Heart left ventricle (tissue), 16 donors: ENCODE results near the gene NRARP. TPM values are rescaled to one million over a fixed set of nuclear protein-coding genes. Genes with fewer than 3 reads are reported as not detected.

ENCODE experiments used
- ATAC-seq, 4 donors: fragments of 200-7000 bp; cut with Tn5 transposase; one replicate each; pipeline ENCODE4 v1.9.1; 2020 to 2022; ENCODE audit warnings: moderate library complexity in 4 of 4, mild to moderate bottlenecking in 3 of 4, moderate number of reproducible peaks in 1 of 4
- DNase-seq, 5 donors: peaks; one replicate each; pipeline ENCODE4 v3.0.0-alpha.2; 2020
- H3K27ac ChIP-seq, 12 donors: fragments of 200-600 bp; sonication (generic) in 4 of 12; one replicate each; pipeline versions ENCODE4 v1.5.0 to v1.8.0; 2016 to 2022; ENCODE audit warnings: mild to moderate bottlenecking in 2 of 12
- H3K27me3 ChIP-seq, 9 donors: fragments of 200-600 bp; sonication (generic) in 2 of 9; one replicate each; pipeline versions ENCODE4 v1.5.1 to v1.8.0; 2016 to 2022; ENCODE audit warnings: mild to moderate bottlenecking in 3 of 9
- H3K36me3 ChIP-seq, 9 donors: fragments of 200-600 bp; sonication (generic) in 2 of 9; one replicate each; pipeline versions ENCODE4 v1.5.0 to v1.8.0; 2018 to 2022; ENCODE audit warnings: mild to moderate bottlenecking in 2 of 9
- H3K4me1 ChIP-seq, 12 donors: fragments of 200-600 bp; sonication (generic) in 4 of 12; one replicate each; pipeline versions ENCODE4 v1.5.0 to v1.8.0; 2016 to 2022; ENCODE audit warnings: mild to moderate bottlenecking in 3 of 12
- H3K4me3 ChIP-seq, 12 donors: fragments of 200-600 bp; sonication (generic) in 4 of 12; one replicate each; pipeline versions ENCODE4 v1.5.0 to v1.8.0; 2017 to 2022; ENCODE audit warnings: mild to moderate bottlenecking in 9 of 12, moderate library complexity in 4 of 12
- H3K9me3 ChIP-seq, 12 donors: fragments of 200-600 bp; sonication (generic) in 4 of 12; one replicate each; pipeline versions ENCODE4 v1.5.0 to v1.8.0; 2016 to 2022; ENCODE audit warnings: mild to moderate bottlenecking in 1 of 12
- POLR2A ChIP-seq, 2 donors: fragments of 450-650 bp; IDR thresholded peaks; one replicate each; pipeline ENCODE4 v1.6.1; 2017; ENCODE audit warnings: antibody characterized with exemption in 2 of 2, mild to moderate bottlenecking in 2 of 2, moderate library complexity in 2 of 2
- WGBS, 4 donors: extraction: QIAGEN DNeasy Blood & Tissue Kit in 2 of 4; methylation state at CpG; one replicate each; pipeline versions ENCODE4 v1.1.5 to v1.1.7; 2013 to 2018; 5-methylcytosine and 5-hydroxymethylcytosine counted together
- intact Hi-C, 10 donors: fragments of 100-400 bp; cut with DNase I; formaldehyde crosslinking; loops; one replicate each; pipeline versions ENCODE4 v1.11.1 to v1.14.2; 2022
- polyA plus RNA-seq, 2 donors: library from polyadenylated mRNA; stranded (reverse); fragments of 200-250 nt; gene quantifications; one replicate each; pipeline ENCODE4 v1.2.3, GENCODE V29; 2013
- total RNA-seq, 9 donors: library from RNA; depleted of rRNA in 2 of 9; stranded (reverse); fragments of >200 nt in 2 of 9; fragmentation: NEBNext Ultra II Directional in 3 of 9; extraction: Animal tissue kit (Norgen Biotek cat#: 25700) in 3 of 9; gene quantifications; one replicate each; pipeline versions ENCODE4 v1.1.0 to v1.2.4, GENCODE V29; 2016 to 2023
- TF ChIP-seq, protein P1 (sequence below), 12 donors: fragments of 200-600 bp; sonication (generic) in 4 of 12; IDR thresholded peaks; one replicate each; pipeline versions ENCODE4 v1.5.0 to v1.8.0; 2018 to 2022; ENCODE audit warnings: antibody characterized with exemption in 12 of 12, mild to moderate bottlenecking in 5 of 12
- donor health status: ischemic (EF 13 %, LVEDD 7.1; RV severe dilation, severe dysfunction).
- donor health status: healthy with polysubstance abuse.
- donor health status: DM: no; HTN: yes; CAD: no.
- donor health status: DM: no; HTN: no; CAD: no.
- donor health status: ischemic (EF 25% LVEDD 6.9; RV normal size, moderate dysfunction).
- donor health status: ischemic (EF 25% LVEDD 5.7; RV mildly dilated, moderate dysfunction).
- donor health status: healthy.
- donor health status: DM: yes; HTN: yes; CAD: no.
- donor health status: ischemic (EF 35%, LVEDD 5.7; RV mildly dilated, moderate dysfunction).
- donor health status: nonischemic (EF 11% LVEDD 7.7; RV severe dilation, severe dysfunction).
- donor health status: DM: yes; HTN: yes; CAD: no.
- donor health status: PGD.
- donor health status: ischemic (EF 29% LVEDD 5.4; RV normal size, mild dysfunction).
- donor health status: nonischemic (EF 23%, LVEDD 6.1; RV moderate dilation, normal function).

Gene NRARP
- total and polyA plus RNA-seq, 11 donors = 1.6 to 15.8 (median 9.3) TPM

DNA sequence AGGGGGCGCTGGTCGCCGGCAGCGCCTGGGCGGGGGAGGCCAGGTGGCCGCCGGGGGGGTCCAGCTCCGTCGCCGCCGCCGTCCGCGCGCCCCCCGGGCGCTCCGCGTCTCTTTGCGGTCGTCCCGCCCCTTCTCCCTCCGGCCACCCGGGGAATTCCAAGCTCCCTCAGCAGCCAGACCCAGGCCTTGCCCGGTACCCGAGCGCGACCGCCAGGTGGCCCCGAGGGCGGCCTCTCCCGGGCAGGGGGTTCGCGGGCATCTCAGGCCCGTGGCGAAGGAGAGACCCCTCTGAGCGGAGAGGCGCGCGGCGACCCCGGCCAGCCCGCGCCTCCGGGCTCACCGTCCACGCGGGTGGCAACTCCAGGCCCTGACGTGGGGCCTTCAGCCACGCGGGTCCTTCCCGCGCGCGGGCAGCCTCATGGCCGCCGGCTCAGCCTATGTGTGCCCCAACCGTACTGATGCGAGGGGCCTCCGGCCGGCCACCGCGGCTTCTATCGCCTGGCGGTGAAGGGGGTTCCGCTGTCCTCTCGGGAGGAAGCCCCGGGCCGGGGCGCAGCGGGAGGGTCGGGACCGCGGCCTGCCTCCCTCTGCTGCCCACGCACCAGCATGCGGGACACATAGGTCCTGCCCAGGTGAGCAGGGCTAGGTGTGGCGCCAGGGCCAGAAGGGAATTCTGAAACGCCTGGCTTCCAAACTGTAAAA is 529 bp upstream of the NRARP start:
- peak overlapping the region; percentile 18 to 68 (median 59) for H3K4me3 ChIP-seq
- 1 to 32% (median 7%) methylated on average over 14 to 78 of the region's 78 CpGs for WGBS, 4 donors
- TF ChIP-seq, protein P1, sequence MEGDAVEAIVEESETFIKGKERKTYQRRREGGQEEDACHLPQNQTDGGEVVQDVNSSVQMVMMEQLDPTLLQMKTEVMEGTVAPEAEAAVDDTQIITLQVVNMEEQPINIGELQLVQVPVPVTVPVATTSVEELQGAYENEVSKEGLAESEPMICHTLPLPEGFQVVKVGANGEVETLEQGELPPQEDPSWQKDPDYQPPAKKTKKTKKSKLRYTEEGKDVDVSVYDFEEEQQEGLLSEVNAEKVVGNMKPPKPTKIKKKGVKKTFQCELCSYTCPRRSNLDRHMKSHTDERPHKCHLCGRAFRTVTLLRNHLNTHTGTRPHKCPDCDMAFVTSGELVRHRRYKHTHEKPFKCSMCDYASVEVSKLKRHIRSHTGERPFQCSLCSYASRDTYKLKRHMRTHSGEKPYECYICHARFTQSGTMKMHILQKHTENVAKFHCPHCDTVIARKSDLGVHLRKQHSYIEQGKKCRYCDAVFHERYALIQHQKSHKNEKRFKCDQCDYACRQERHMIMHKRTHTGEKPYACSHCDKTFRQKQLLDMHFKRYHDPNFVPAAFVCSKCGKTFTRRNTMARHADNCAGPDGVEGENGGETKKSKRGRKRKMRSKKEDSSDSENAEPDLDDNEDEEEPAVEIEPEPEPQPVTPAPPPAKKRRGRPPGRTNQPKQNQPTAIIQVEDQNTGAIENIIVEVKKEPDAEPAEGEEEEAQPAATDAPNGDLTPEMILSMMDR (IDR thresholded peaks at IDR 0.05) = peak; percentile 30 to 69 (median 51)
- TF ChIP-seq POLR2A (IDR thresholded peaks at IDR 0.05) = no peak
- peak overlapping the region; percentile 55 to 97 (median 87) for H3K27ac ChIP-seq
- peaks cover 0 to 8% (median 0%) of the 10 kb centered on the region in 9 donors for H3K36me3 ChIP-seq
- no peaks in the 10 kb centered on the region for H3K9me3 ChIP-seq
- intact Hi-C loops = loop anchor here in 3 of 10 donors (2.0 to 5.0 kb wide), 3 partner anchors 16 to 120 kb away; partner anchors contain the start of genes EXD3 (in 1 of the 3) and NOXA1 (in 1 of the 3)
- ATAC-seq (peak in 1 of 4 donors; percentile 12), DNase-seq (peak in 3 of 5 donors; percentile 22 to 26 (median 25))
- peaks cover 0 to 61% (median 8%) of the 10 kb centered on the region in 9 donors for H3K27me3 ChIP-seq
- peaks cover 12 to 91% (median 53%) of the 10 kb centered on the region in 12 donors for H3K4me1 ChIP-seq

DNA sequence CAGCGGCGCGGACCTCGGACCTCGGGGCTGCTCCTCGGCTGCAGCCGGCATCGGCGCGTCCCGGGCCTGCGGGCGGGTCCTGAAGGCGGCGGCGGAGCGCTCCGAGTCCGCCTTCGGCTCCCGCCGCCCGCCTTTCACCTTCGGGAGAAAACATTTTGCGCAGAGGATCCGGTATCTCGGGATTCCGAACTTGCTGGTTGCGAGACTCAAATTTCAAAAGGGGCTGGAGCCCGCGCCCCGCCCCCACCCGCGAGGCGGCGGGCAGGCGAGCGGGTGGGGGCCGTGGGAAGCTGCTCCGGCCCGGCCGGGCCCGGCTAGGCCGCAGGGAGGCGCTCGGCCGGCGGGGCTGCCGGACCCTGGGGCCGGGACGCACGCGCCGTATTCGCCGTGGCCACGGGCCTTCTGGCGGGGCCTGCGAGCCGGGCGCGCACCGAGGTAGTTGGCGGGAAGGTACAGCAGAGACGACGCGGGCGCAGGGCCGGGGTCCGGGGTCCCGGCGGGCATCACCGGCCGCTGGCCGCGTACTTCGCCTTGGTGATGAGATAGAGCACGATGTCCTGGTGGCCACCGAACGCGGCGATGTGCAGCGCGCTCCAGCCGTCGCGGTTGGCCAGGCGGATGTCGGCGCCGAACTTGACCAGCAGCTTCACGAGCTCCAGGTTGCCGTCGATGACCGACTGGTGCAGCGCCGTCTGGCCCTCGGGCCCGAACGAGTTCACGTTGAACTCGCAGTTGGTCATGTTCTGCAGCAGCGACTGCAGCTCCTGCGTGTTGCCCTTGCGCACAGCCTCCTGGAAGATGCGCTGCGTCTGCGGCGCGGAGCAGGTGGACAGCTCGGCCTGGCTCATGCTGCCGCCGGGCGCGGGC is 757 bp downstream of the NRARP start:
- Histone ChIP-seq H3K9me3 (no peaks in the 10 kb centered on the region), H3K4me1 (peaks cover 5 to 91% (median 51%) of the 10 kb centered on the region in 12 donors), H3K36me3 (peaks cover 0 to 8% (median 0%) of the 10 kb centered on the region in 9 donors), H3K27ac (peak overlapping the region; percentile 13 to 98 (median 86)), H3K27me3 (peaks cover 0 to 62% (median 10%) of the 10 kb centered on the region in 9 donors), H3K4me3 (peak overlapping the region; percentile 42 to 94 (median 68))
- WGBS, 4 donors = 0 to 1% (median 1%) methylated on average over 37 to 115 of the region's 115 CpGs
- intact Hi-C loops = loop anchor here in 1 of 10 donors (5.0 kb wide), 1 partner anchor 121 kb away; the partner anchor contains the start of genes EXD3 and NOXA1
- ATAC-seq (peak in 1 of 4 donors; percentile 14), DNase-seq (peak; percentile 32 to 72 (median 50))
- TF ChIP-seq, protein P1 (IDR thresholded peaks at IDR 0.05) = peak in 6 of 12 donors; percentile 25 to 47 (median 38)
- no peak for TF ChIP-seq POLR2A (IDR thresholded peaks at IDR 0.05)

DNA sequence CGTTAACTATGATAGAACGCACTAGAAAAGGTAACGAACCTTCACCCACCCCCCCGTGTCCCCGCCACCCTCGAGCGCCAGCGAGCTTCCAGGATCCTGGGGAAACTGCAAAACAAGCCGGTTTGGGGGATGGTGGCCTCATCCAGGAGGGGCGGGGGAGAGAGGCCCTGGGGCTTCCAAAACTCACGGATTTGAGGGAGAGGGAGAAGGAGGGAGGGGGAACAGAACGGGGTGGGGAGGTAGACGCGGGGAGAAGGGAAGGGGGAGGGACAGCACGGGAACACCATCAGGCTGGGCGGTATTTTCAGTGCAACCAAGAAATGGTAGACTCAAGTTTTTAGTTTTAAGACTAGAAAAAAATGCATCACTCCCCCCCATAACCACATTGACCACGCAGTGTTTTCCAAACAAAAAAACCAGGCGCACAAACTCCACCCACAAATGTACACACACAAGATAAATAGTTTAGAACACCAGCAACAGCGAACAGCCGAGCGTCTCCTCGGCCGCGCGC is 1.4 kb downstream of the NRARP start:
- WGBS, 4 donors = 4 to 11% (median 6%) methylated on average over 25 of the region's 25 CpGs
- TF ChIP-seq, protein P1 (IDR thresholded peaks at IDR 0.05) = no peak
- TF ChIP-seq POLR2A (IDR thresholded peaks at IDR 0.05) = no peak
- peak overlapping the region; percentile 31 to 98 (median 86) for H3K27ac ChIP-seq

More for the DNA sequence above, 1.4 kb downstream of the NRARP start:
- DNase-seq = peak in 3 of 5 donors; percentile 16 to 25 (median 24)
- peaks cover 0 to 8% (median 0%) of the 10 kb centered on the region in 9 donors for H3K36me3 ChIP-seq
- H3K27me3 ChIP-seq = peaks cover 0 to 63% (median 15%) of the 10 kb centered on the region in 9 donors
- ATAC-seq = no peak
- intact Hi-C loops = loop anchor here in 1 of 10 donors (5.0 kb wide), 1 partner anchor 122 kb away; the partner anchor contains the start of genes EXD3 and NOXA1
- H3K4me1 ChIP-seq = peaks cover 0 to 91% (median 48%) of the 10 kb centered on the region in 12 donors
- H3K4me3 ChIP-seq = peak overlapping the region; percentile 42 to 94 (median 68)
- no peaks in the 10 kb centered on the region for H3K9me3 ChIP-seq
